HG03439 (cell line): ENCODE data around the gene PCDH15.
"Not testable (repeated sequence)": the region's sequence is repeated elsewhere in the genome, so short reads cannot be mapped to it uniquely, and the experiment has no call there.

ENCODE experiments used
- ATAC-seq: cut with Tn5 transposase; IDR thresholded peaks from one replicate; pipeline ENCODE4 v1.9.1; 2021; ENCODE audit warnings: mild to moderate bottlenecking, moderate library complexity; ENCODE audit not compliant: unreplicated experiment

The PCDH15 gene

DNA sequence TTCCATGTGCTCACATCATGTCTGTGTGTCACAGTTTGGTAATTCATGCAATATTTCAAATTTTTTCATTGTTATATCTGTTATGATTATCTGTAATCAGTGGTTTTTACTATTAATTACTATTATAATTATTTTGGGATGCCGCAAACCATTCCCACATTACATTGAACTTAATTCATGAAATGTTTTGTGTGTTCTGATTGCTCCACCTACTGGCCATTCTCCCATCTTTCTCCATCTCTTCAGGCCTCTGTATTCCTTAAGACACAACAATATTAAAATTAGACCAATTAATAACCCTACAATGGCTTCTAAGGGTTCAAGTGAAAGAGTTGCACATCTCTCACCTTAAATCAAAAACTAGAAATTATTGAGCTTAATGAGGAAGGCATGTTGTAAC lies 398.5 kb downstream of the PCDH15 start:
- ATAC-seq: no peak

DNA sequence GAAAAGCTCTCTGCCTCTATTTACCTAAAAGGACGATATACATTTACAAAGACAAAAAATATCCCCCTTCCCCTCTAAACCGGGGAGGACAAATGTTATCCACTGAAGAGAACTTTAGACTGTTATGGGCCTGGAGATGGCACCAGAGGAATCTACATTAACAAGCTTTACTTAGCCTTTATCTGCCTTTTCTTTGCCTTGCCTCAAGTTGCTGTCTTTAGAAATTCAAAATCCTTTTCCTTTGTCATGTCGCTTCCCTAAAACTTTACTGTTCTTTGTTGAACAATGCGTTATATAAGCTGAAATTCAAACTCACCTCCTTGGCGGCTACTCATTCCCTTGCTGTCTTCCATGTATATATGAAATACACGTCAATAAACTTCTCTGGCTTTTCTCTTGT lies 405.0 kb downstream of the PCDH15 start:
- ATAC-seq: no peak

DNA sequence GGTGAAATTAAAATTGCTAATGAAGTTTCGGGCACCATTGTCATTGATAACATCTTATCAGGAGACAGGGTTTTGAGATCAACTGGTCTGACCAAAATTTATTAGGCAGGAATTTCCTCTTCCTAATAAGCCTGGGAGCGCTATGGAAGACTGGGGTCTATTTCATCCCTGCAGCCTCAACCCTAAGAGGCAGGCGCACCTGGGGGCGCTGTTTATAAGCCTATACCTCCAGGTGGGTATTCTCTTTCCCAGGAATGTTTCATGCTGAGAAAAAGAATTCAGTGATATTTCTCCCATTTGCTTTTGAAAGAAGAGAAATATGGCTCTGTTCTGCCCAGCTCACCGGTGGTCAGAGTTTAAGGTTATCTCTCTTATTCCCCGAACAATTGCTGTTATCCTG lies 406.4 kb downstream of the PCDH15 start:
- ATAC-seq: not testable (repeated sequence)

DNA sequence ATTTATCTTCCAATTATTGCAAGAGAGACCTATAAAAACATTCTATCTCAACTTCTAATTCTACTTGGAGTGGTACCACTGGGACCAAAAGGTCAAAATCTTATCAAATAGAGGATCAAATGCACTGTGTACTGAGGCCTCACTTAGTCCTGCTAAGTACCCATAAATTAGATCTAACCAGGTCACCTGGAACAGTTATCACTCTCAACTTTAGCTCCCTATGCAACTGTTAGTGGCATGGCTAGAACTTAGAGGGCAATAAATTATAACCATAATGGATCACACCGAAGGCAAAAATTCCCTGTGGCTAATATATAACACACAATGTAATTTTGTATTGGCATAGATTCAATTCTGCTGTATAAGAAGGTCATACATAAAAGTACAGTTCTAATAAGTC lies 428.9 kb downstream of the PCDH15 start:
- ATAC-seq: no peak

GRCh38 chr10:54368984-54369383 lies 432.0 kb downstream of the PCDH15 start:
- no peak for ATAC-seq

DNA sequence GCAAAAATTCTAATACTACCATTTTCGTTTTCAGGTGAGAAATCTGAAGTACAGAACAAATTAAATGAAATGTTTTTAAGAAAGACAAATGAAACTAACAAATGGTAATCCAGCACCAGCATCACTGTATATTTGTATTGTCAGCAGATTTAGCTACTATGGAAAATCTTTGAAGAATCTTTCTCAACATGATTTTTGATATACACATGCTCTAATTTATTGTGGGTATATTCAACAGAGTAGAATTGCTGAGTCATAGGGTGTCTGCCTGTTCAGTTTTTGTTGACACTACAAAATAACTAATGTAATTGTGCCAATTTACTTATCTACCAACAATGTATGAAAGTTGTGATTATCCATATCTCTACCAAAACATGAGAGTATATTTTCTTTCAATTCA lies 437.6 kb downstream of the PCDH15 start:
- ATAC-seq: no peak

- no peak for ATAC-seq
Observed at GRCh38 chr10:54342058-54342457, 459.0 kb downstream of the PCDH15 start.

DNA sequence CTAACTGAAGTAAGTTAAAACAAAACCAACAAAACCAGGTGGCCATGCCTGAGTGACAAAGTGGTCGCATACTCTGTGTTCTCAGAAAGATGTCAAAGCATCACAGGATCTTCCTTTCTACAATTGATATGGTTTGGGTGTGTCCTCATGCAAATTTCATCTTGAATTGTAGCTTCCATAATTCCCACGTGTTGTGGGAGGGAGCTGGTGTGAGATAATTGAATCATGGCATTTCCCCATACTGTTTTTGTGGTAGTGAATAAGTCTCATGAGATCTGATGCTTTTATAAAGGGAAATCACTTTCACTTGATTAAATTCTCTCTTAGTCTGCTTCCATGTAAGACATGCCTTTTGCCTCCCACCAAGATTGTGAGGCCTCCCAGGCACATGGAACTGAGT lies 465.7 kb downstream of the PCDH15 start:
- no peak for ATAC-seq

DNA sequence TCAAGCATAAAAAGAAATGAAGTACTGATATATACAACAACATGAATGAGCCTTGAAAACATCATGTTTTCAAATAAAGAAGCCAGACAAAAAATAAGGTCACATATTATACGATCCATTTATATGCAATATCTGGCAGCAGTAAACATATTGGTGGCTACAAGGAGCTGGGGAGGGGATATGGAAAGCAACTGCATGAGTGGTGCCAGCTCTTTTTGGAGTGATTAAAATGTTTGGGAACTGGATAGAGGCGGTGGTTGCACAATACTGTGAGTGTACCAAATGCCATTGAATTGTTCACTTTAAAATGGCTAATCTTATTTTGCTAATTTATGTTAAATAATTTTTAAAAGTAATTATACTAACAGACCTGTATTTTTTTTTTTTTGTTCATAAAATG lies 481.7 kb downstream of the PCDH15 start:
- ATAC-seq: no peak

GRCh38 chr10:54318470-54318869 lies 482.6 kb downstream of the PCDH15 start:
- ATAC-seq: no peak

DNA sequence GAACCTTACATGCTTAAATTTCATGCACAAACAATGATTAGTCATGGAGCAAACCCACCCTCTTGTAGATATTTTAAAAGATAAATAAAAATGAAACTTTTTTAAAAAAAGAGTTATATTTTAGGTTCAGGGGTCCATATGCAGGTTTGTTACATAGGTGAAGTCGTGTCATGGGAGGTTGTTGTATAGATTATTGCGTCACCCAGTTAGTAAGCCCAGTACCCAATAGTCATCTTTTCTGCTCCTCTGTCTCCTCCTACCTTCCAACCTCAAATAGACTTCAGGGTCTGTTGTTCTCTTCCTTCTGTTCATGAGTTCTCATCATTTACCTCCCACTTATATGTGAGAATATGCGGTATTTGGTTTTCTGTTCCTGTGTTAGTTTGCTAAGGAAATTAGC lies 486.6 kb downstream of the PCDH15 start:
- no peak for ATAC-seq

DNA sequence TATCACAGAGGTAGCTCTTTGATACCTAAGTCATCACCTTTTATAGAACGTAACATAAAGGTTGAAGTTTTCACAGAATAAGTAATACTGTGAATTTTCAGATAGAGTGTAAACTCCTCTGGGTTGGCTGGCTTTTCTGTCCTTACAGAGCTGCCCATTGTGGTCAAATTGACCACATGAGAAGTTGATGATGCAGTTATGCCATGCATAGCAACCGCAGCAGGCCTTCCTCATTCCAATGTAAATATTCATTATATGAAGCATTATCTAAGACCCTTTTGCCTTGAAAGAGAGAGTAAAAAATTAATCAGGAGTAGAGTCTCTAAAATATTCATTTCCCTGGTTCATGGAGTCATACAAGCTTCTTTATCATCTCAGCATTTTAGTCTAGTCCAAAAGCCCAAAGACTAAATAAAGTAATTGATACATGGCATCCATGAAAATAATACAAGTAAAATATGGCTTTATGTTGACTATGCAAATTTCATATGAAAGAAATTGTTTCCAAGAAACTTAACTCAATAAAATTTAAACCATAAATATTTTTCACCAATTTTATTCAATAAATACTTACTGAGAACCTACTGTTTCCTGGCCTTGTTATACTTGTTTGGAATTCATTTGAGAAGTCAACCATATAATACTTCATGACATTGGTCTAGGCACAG lies 516.4 kb downstream of the PCDH15 start:
- no peak for ATAC-seq

- ATAC-seq: no peak
Observed at GRCh38 chr10:54282012-54282411, 519.0 kb downstream of the PCDH15 start.

DNA sequence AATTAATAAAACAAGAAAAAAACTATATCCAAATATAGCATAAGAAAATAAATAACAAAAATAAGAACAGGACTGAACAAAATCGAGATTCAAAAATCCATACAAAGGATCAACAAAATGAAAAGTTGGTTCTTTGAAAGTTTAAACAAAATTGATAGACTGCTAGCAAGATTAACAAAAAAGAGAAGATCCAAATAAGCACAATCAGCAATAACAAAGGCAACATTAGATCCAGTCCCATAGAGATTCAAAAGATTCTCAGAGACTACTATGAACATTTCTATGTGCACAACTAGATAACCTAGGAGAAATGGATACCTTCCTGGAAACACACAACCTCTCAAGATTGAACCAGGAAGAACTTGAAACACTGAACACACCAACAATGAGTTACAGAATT lies 534.6 kb downstream of the PCDH15 start:
- no peak for ATAC-seq

- no peak for ATAC-seq
Observed at GRCh38 chr10:54262726-54263125, 538.3 kb downstream of the PCDH15 start.

DNA sequence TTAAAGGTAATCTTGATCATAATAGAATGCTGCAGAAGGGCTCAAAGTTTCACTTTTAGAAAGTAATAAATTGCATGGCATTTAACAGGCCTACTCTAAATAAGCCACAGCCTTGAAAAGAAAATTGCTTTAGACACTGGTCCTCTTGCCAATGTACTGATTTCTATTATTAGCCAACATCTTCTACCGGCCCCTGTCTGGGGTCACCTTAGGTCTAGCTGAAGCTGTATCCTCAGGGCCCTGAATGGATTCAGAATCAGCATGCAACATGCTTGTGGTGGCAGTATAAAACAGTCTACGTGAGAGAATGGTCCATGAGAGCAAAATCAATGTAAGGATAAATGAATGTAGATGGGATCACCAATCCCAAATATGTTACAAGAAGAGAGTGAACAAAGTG lies 541.9 kb downstream of the PCDH15 start:
- ATAC-seq: no peak

- no peak for ATAC-seq
Observed at GRCh38 chr10:54234832-54235231, 566.2 kb downstream of the PCDH15 start.

GRCh38 chr10:54203401-54203800 lies 597.6 kb downstream of the PCDH15 start:
- no peak for ATAC-seq

DNA sequence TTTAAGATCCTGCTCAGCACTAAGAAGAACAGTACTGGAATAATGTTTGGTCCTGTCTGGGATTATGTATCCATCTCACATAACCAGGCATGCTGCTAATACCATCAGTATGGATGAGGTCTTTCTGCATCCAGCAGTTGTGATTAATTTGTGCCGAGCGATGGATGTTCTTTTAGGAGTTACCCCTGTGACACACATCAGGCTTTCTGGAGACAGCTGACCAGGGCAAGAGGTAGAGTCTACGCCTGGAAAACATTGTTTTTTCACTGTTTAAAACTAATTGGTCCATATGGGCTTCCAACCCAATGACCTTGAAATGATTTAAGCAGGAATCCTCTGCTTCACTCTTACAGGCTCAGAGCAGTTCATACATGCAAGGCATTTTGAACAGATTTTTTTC lies 603.0 kb downstream of the PCDH15 start:
- no peak for ATAC-seq

GRCh38 chr10:54194806-54195205 lies 606.2 kb downstream of the PCDH15 start:
- ATAC-seq: no peak

DNA sequence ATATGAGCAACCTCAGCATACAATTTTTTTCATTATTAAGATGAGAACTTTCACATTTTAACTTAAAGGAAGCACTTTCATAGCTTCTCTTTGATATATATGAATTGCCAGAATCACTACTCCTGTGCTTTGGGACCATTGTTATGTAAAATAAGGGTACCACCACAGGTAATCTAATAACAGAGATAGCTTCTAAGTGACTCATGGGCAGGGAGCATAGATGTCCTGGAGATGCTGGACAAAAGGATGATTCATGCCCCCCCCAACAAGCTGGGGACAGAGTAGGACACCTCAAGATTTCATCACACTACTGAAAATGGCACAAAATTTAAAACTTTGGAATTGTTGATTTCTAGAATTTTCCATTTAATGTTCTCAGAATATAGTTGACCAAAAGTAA lies 641.1 kb downstream of the PCDH15 start:
- no peak for ATAC-seq

GRCh38 chr10:54148508-54148907 lies 652.5 kb downstream of the PCDH15 start:
- no peak for ATAC-seq

DNA sequence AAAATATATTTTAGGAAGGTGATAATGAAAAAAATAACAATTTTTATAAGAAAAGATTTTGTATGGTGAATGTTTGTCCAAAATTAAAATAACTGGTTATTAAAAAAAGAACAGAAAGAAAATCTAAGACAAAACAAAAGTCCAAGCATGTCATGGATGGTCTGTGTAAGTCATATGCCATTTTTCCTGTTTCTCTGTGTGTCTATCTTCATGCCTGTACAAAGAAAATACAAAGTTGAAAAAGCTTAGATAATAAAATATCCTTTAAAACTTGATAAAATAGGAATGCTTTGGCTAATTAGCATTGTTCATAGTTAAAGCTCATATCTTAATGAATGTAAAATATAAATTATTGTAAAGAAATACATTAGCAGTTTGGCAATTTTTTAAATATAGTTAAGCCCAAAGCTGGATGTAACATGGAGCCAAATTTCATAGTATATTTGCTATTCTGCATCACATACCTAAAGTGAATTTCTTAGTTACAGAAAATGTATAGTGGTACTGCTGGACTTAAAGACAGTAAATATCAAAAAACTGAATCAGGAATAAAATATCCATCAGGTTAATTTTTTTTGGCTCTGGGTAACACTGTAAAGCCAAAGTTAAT lies 661.1 kb downstream of the PCDH15 start:
- no peak for ATAC-seq
